Esophagus squamous epithelium (tissue), 5 donors: Measurements from ENCODE around the gene MERTK. TPM values are rescaled to one million over a fixed set of nuclear protein-coding genes. Genes with fewer than 3 reads are reported as not detected.
"Not testable (repeated sequence)": the region's sequence is repeated elsewhere in the genome, so short reads cannot be mapped to it uniquely, and the experiment has no call there.

Source experiments
- DNase-seq: peaks from one replicate; lab custom pipeline; 2025; lab: John Stamatoyannopoulos, UW
- H3K27ac ChIP-seq, 4 donors: fragments of 200-600 bp; sonication (generic); one replicate each; pipeline ENCODE4 v1.5.1; 2016 to 2019; ENCODE audit warnings: mild to moderate bottlenecking in 1 of 4
- H3K27me3 ChIP-seq, 4 donors: fragments of 200-600 bp; sonication (generic); 1 replicate in 3 of 4; 2 replicates in 1 of 4; pipeline versions ENCODE4 v1.5.1 to v1.6.0; 2017 to 2021; ENCODE audit warnings: antibody characterized with exemption in 1 of 4
- H3K36me3 ChIP-seq, 3 donors: fragments of 200-600 bp; sonication (generic); one replicate each; pipeline ENCODE4 v1.5.1; 2016 to 2019
- H3K4me1 ChIP-seq, 3 donors: fragments of 200-600 bp; sonication (generic); one replicate each; pipeline ENCODE4 v1.5.1; 2017 to 2019
- H3K4me3 ChIP-seq, 4 donors: fragments of 200-600 bp; sonication (generic); 1 replicate in 3 of 4; 2 replicates in 1 of 4; pipeline ENCODE4 v1.5.1; 2016 to 2019; ENCODE audit warnings: mild to moderate bottlenecking in 2 of 4, moderate library complexity in 1 of 4
- H3K9me3 ChIP-seq, 3 donors: fragments of 200-600 bp; sonication (generic); one replicate each; pipeline ENCODE4 v1.5.1; 2016 to 2019
- POLR2A ChIP-seq, 4 donors: fragments of 450-650 bp; IDR thresholded peaks; one replicate each; pipeline ENCODE4 v1.6.1; 2017; ENCODE audit warnings: antibody characterized with exemption in 4 of 4, mild to moderate bottlenecking in 4 of 4, moderate library complexity in 3 of 4
- WGBS, 2 donors: methylation state at CpG; one replicate each; pipeline ENCODE4 v1.1.5; 2018; 5-methylcytosine and 5-hydroxymethylcytosine counted together
- intact Hi-C: fragments of 100-400 bp; cut with DNase I; formaldehyde crosslinking; loops from one replicate; pipeline ENCODE4 v1.15.0; 2022
- total RNA-seq, 4 donors: library from RNA; depleted of rRNA; stranded (reverse); fragments of >200 nt; gene quantifications; one replicate each; pipeline ENCODE4 v1.1.0, GENCODE V29; 2016
- TF ChIP-seq, protein P1 (sequence below), 6 experiments: fragments of 450-650 bp in 4 of 6; fragments of 200-600 bp in 2 of 6; sonication (generic) in 2 of 6; IDR thresholded peaks; one replicate each; pipeline ENCODE4 v1.5.1; 2016 to 2019; ENCODE audit warnings: antibody characterized with exemption in 6 of 6, mild to moderate bottlenecking in 4 of 6, moderate library complexity in 4 of 6
- donor health status: DM: yes; HTN: yes; CAD: no.

Gene MERTK
- total RNA-seq, 4 donors from 2014 or later: 1.7 to 13.7 (median 7.0) TPM

DNA sequence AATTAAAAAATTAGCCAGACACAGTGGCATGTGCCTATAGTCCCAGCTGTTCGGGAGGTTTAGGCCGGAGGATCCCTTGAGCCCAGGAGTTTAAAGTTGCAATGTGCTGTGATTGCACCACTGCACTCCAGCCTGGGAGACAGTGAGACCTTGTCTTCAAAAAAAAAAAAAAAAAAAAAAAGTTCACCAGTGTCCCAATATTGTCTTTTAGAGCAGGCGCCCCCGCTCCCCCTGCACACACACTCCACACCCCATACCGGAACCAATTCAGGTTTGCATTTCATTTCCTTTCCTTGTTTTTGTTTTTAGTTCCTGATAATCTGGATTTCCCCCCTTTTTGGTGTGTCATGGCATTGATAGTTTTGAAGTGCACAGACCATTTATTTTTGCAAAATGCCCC lies 167.1 kb downstream of the MERTK start:
- intact Hi-C loops: no loop called here
- H3K36me3 ChIP-seq: peaks cover 12 to 99% (median 13%) of the 10 kb centered on the region in 3 donors
- no peaks in the 10 kb centered on the region for H3K4me1 ChIP-seq
- no peak overlapping the region for H3K27ac ChIP-seq
- H3K27me3 ChIP-seq: no peaks in the 10 kb centered on the region
- H3K4me3 ChIP-seq: no peak overlapping the region
- TF ChIP-seq, protein P1, sequence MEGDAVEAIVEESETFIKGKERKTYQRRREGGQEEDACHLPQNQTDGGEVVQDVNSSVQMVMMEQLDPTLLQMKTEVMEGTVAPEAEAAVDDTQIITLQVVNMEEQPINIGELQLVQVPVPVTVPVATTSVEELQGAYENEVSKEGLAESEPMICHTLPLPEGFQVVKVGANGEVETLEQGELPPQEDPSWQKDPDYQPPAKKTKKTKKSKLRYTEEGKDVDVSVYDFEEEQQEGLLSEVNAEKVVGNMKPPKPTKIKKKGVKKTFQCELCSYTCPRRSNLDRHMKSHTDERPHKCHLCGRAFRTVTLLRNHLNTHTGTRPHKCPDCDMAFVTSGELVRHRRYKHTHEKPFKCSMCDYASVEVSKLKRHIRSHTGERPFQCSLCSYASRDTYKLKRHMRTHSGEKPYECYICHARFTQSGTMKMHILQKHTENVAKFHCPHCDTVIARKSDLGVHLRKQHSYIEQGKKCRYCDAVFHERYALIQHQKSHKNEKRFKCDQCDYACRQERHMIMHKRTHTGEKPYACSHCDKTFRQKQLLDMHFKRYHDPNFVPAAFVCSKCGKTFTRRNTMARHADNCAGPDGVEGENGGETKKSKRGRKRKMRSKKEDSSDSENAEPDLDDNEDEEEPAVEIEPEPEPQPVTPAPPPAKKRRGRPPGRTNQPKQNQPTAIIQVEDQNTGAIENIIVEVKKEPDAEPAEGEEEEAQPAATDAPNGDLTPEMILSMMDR (IDR thresholded peaks at IDR 0.05): no peak
- no peak for TF ChIP-seq POLR2A (IDR thresholded peaks at IDR 0.05)
- DNase-seq: no peak
- no peaks in the 10 kb centered on the region for H3K9me3 ChIP-seq
- WGBS, 2 donors: 68 to 85% methylated on average over 5 of the region's 5 CpGs

DNA sequence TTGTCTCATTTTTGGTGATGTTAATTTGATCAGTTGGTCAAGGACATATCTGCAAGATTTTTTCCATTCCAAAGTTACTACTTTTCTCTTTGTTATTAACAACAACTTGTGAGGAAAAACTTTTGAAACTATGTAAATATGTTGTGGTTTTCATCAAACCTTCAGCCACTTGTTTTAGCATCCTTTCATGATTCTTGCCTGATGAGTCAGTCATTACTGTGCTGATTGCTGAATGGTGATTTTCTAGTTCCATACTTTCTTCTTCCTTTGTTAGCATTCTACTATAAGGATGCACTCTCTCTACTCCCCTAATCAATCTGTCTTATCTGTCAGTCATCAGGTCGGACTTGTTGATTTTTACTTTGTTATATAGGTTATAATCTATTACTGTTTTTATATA lies 167.6 kb downstream of the MERTK start:
- no peak for DNase-seq

DNA sequence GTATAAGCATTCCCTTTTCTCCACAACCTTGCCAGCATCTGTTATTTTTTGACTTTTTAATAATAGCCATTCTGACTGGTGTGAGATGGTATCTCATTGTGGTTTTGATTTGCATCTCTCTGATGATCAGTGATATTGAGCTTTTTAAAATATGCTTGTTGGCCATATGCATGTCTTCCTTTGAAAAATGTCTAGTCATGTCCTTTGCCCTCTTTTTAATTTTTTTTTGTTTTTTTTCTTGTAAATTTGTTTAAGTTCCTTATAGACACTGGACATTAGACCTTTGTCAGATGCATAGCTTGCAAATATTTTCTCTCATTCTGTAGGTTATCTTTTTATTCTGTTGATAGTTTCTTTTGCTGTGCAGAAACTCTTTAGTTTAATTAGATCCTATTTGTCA lies 171.4 kb downstream of the MERTK start:
- H3K4me1 ChIP-seq, H3K27ac ChIP-seq, DNase-seq, H3K27me3 ChIP-seq, H3K4me3 ChIP-seq, H3K9me3 ChIP-seq, intact Hi-C loops: not testable (repeated sequence)
- H3K36me3 ChIP-seq: peaks cover 10 to 99% (median 13%) of the 10 kb centered on the region in 3 donors

More for the DNA sequence above, 167.6 kb downstream of the MERTK start:
- H3K4me3 ChIP-seq: no peak overlapping the region
- 56 to 68% methylated on average over 1 of the region's 1 CpG for WGBS, 2 donors
- no peaks in the 10 kb centered on the region for H3K4me1 ChIP-seq
- no peak overlapping the region for H3K27ac ChIP-seq
- H3K27me3 ChIP-seq: no peaks in the 10 kb centered on the region
- intact Hi-C loops: no loop called here
- TF ChIP-seq POLR2A (IDR thresholded peaks at IDR 0.05): no peak
- TF ChIP-seq, protein P1 (IDR thresholded peaks at IDR 0.05): no peak
- no peaks in the 10 kb centered on the region for H3K9me3 ChIP-seq
- peaks cover 10 to 99% (median 13%) of the 10 kb centered on the region in 3 donors for H3K36me3 ChIP-seq

DNA sequence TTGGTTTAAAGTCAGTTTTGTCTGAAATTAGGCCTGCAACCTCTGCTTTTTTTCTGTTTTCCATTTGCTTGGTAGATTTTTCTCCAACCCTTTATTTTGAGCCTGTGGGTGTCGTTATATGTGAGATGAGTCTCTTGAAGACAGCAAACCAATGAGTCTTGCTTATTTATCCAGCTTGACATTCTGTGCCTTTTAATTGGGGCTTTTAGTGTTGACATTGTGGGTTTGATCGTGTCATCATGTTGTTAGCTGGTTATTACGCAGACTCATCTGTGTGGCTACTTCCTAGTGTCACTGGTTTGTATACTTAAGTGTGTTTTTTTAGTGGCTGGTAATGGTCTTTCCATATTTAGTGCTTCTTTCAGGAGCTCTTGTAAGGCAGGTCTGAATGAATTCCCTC lies 175.5 kb downstream of the MERTK start:
- DNase-seq: no peak
- 82 to 92% methylated on average over 3 of the region's 3 CpGs for WGBS, 2 donors
- no peaks in the 10 kb centered on the region for H3K9me3 ChIP-seq
- no peak overlapping the region for H3K4me3 ChIP-seq
- H3K27me3 ChIP-seq: no peaks in the 10 kb centered on the region
- peaks cover 0 to 12% (median 0%) of the 10 kb centered on the region in 3 donors for H3K4me1 ChIP-seq
- peaks cover 0 to 95% (median 3%) of the 10 kb centered on the region in 3 donors for H3K36me3 ChIP-seq
- intact Hi-C loops: no loop called here
- no peak for TF ChIP-seq POLR2A (IDR thresholded peaks at IDR 0.05)
- TF ChIP-seq, protein P1 (IDR thresholded peaks at IDR 0.05): no peak
- no peak overlapping the region for H3K27ac ChIP-seq

DNA sequence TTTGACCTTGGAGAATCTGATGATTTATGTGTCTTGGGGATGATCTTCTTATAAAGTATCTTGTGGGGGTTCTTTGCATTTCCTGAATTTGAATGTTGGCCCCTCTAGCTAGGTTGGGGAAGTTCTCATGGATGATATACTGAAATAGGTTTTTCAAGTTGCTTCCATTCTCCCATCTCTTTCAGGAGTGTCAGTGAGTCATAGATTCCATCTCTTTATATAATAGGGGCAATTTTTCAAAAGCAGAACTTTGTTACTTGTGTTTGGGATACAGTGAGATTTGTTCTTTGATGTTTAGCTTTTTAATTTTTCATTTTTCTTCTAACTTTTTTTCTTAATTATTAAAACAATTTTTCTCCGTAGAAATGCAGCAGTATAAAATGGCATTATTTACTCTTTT lies 176.1 kb downstream of the MERTK start:
- H3K36me3 ChIP-seq: peaks cover 0 to 95% (median 3%) of the 10 kb centered on the region in 3 donors

More for the DNA sequence above, 176.1 kb downstream of the MERTK start:
- 81 to 82% methylated on average over 1 of the region's 1 CpG for WGBS, 2 donors
- Histone ChIP-seq H3K27me3 (no peaks in the 10 kb centered on the region), H3K4me1 (peaks cover 0 to 12% (median 0%) of the 10 kb centered on the region in 3 donors), H3K27ac (no peak overlapping the region), H3K9me3 (no peaks in the 10 kb centered on the region), H3K4me3 (no peak overlapping the region)
- TF ChIP-seq, protein P1 (IDR thresholded peaks at IDR 0.05): no peak
- TF ChIP-seq POLR2A (IDR thresholded peaks at IDR 0.05): no peak
- no peak for DNase-seq
- intact Hi-C loops: no loop called here
